Neural cell (in vitro differentiated cells): ENCODE data around the gene ERFL.

ENCODE experiments used
- EZH2 ChIP-seq: fragments of 200-600, 300-800 bp; shearing (Covaris generic), sonication (generic); IDR thresholded peaks from 2 replicates; pipeline ENCODE4 v1.6.1; 2014; ENCODE audit warnings: antibody characterized with exemption, low read length, borderline replicate concordance, mild to moderate bottlenecking; ENCODE audit not compliant: insufficient read depth, poor library complexity, severe bottlenecking
- POLR2AphosphoS5 ChIP-seq: IDR thresholded peaks from 2 replicates; pipeline ENCODE4 v1.6.1; 2012
- TF ChIP-seq, protein P1 (sequence below): fragments of 450-650 bp; IDR thresholded peaks from 2 replicates; pipeline ENCODE4 v1.5.1; 2014; ENCODE audit warnings: antibody characterized with exemption, mild to moderate bottlenecking, moderate library complexity; ENCODE audit not compliant: poor library complexity, severe bottlenecking

- TF ChIP-seq, protein P1, sequence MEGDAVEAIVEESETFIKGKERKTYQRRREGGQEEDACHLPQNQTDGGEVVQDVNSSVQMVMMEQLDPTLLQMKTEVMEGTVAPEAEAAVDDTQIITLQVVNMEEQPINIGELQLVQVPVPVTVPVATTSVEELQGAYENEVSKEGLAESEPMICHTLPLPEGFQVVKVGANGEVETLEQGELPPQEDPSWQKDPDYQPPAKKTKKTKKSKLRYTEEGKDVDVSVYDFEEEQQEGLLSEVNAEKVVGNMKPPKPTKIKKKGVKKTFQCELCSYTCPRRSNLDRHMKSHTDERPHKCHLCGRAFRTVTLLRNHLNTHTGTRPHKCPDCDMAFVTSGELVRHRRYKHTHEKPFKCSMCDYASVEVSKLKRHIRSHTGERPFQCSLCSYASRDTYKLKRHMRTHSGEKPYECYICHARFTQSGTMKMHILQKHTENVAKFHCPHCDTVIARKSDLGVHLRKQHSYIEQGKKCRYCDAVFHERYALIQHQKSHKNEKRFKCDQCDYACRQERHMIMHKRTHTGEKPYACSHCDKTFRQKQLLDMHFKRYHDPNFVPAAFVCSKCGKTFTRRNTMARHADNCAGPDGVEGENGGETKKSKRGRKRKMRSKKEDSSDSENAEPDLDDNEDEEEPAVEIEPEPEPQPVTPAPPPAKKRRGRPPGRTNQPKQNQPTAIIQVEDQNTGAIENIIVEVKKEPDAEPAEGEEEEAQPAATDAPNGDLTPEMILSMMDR = no peak
- TF ChIP-seq POLR2AphosphoS5 = no peak
- no peak for TF ChIP-seq EZH2
Observed at GRCh38 chr19:41926028-41926762, 2.1 kb downstream of the ERFL start.
